T-helper 17 cell (primary cell): ENCODE results near the gene PUM2. TPM values are rescaled to one million over a fixed set of nuclear protein-coding genes. Genes with fewer than 3 reads are reported as not detected.
A peak's percentile ranks its signal among the peaks of the same experiment; 100 is the strongest.

Experiments used
- ATAC-seq: fragments of 150-1000 bp; cut with Tn5 transposase; 2 replicates; pipeline ENCODE4 v1.10.0; 2021; ENCODE audit warnings: mild to moderate bottlenecking, moderate library complexity
- DNase-seq, 3 donors: peaks; one replicate each; pipeline versions ENCODE4 v3.0.0 to v3.0.0-alpha.2; 2020 to 2021
- H3K9me3 ChIP-seq: one replicate; pipeline ENCODE4 v1.7.0; 2013; ENCODE audit warnings: low read length, mild to moderate bottlenecking; ENCODE audit not compliant: control insufficient read depth, poor library complexity, severe bottlenecking
- H3K27ac Mint-ChIP-seq: one replicate; pipeline ENCODE4 v1.8.0; 2022; ENCODE audit warnings: mild to moderate bottlenecking, moderate library complexity, mixed read lengths
- H3K27me3 Mint-ChIP-seq: one replicate; pipeline ENCODE4 v1.8.0; 2022; ENCODE audit warnings: mixed read lengths
- H3K36me3 Mint-ChIP-seq: one replicate; pipeline ENCODE4 v1.8.0; 2022; ENCODE audit warnings: low read depth, mixed read lengths
- H3K4me1 Mint-ChIP-seq: one replicate; pipeline ENCODE4 v1.8.0; 2022; ENCODE audit warnings: mild to moderate bottlenecking, mixed read lengths
- H3K4me3 Mint-ChIP-seq: one replicate; pipeline ENCODE4 v1.8.0; 2022; ENCODE audit warnings: mild to moderate bottlenecking, moderate library complexity, mixed read lengths
- total RNA-seq, 4 donors: library from RNA in 2 of 4; stranded (reverse) in 2 of 4; gene quantifications; one replicate each; pipeline ENCODE4 v1.2.3 and lab custom pipeline; 2022 to 2026

The PUM2 gene
- total RNA-seq, 2 donors from 2014 or later, result 114 TPM

- ATAC-seq (no peak), DNase-seq (no peak)
- H3K27me3 Mint-ChIP-seq, result no peaks in the 10 kb centered on the region
- H3K4me1 Mint-ChIP-seq, result peaks cover 21% of the 10 kb centered on the region
- H3K36me3 Mint-ChIP-seq, result peaks cover 6% of the 10 kb centered on the region
- H3K9me3 ChIP-seq, result no peaks in the 10 kb centered on the region
- H3K4me3 Mint-ChIP-seq, result no peak overlapping the region
- peak overlapping the region; percentile 29 for H3K27ac Mint-ChIP-seq
Measured at GRCh38 chr2:20314562-20315501, 35.8 kb downstream of the PUM2 start.

GRCh38 chr2:20313659-20314058 lies 37.0 kb downstream of the PUM2 start:
- peaks cover 15% of the 10 kb centered on the region for H3K4me1 Mint-ChIP-seq
- H3K36me3 Mint-ChIP-seq, result peaks cover 2% of the 10 kb centered on the region
- ATAC-seq (no peak), DNase-seq (no peak)
- no peak overlapping the region for H3K4me3 Mint-ChIP-seq
- H3K9me3 ChIP-seq, result no peaks in the 10 kb centered on the region
- H3K27ac Mint-ChIP-seq, result no peak overlapping the region
- H3K27me3 Mint-ChIP-seq, result no peaks in the 10 kb centered on the region

- DNase-seq (no peak), ATAC-seq (no peak)
- H3K9me3 ChIP-seq, result no peaks in the 10 kb centered on the region
- no peaks in the 10 kb centered on the region for H3K36me3 Mint-ChIP-seq
- no peak overlapping the region for H3K27ac Mint-ChIP-seq
- H3K4me1 Mint-ChIP-seq, result peaks cover 4% of the 10 kb centered on the region
- no peak overlapping the region for H3K4me3 Mint-ChIP-seq
- no peaks in the 10 kb centered on the region for H3K27me3 Mint-ChIP-seq
Measured at GRCh38 chr2:20309001-20309400, 41.6 kb downstream of the PUM2 start.

- ATAC-seq, result no peak
- H3K9me3 ChIP-seq, result no peaks in the 10 kb centered on the region
- peaks cover 13% of the 10 kb centered on the region for H3K4me1 Mint-ChIP-seq
- H3K4me3 Mint-ChIP-seq, result no peak overlapping the region
- no peak overlapping the region for H3K27ac Mint-ChIP-seq
- DNase-seq, result no peak
- peaks cover 4% of the 10 kb centered on the region for H3K36me3 Mint-ChIP-seq
- no peaks in the 10 kb centered on the region for H3K27me3 Mint-ChIP-seq
Measured at GRCh38 chr2:20307311-20307710, 43.3 kb downstream of the PUM2 start.

- DNase-seq (no peak), ATAC-seq (no peak)
- peaks cover 4% of the 10 kb centered on the region for H3K36me3 Mint-ChIP-seq
- peak overlapping the region; percentile 8 for H3K27ac Mint-ChIP-seq
- peaks cover 15% of the 10 kb centered on the region for H3K4me1 Mint-ChIP-seq
- H3K9me3 ChIP-seq, result no peaks in the 10 kb centered on the region
- H3K27me3 Mint-ChIP-seq, result no peaks in the 10 kb centered on the region
- no peak overlapping the region for H3K4me3 Mint-ChIP-seq
Measured at GRCh38 chr2:20304411-20304810, 46.2 kb downstream of the PUM2 start.

- no peak for ATAC-seq
- Mint-ChIP-seq H3K4me1 (peaks cover 15% of the 10 kb centered on the region), H3K27me3 (no peaks in the 10 kb centered on the region), H3K36me3 (peaks cover 4% of the 10 kb centered on the region), H3K4me3 (peak overlapping the region; percentile 15), H3K27ac (peak overlapping the region; percentile 8)
- DNase-seq, result no peak
- H3K9me3 ChIP-seq, result no peaks in the 10 kb centered on the region
Measured at GRCh38 chr2:20303966-20304365, 46.7 kb downstream of the PUM2 start.

GRCh38 chr2:20302019-20302418 lies 48.6 kb downstream of the PUM2 start:
- H3K27me3 Mint-ChIP-seq, result no peaks in the 10 kb centered on the region
- H3K9me3 ChIP-seq, result no peaks in the 10 kb centered on the region
- H3K27ac Mint-ChIP-seq, result no peak overlapping the region
- no peak for DNase-seq
- no peak for ATAC-seq
- H3K4me3 Mint-ChIP-seq, result no peak overlapping the region
- H3K4me1 Mint-ChIP-seq, result peaks cover 19% of the 10 kb centered on the region
- H3K36me3 Mint-ChIP-seq, result peaks cover 4% of the 10 kb centered on the region

- H3K4me3 Mint-ChIP-seq, result no peak overlapping the region
- ATAC-seq (no peak), DNase-seq (no peak)
- H3K36me3 Mint-ChIP-seq, result peaks cover 8% of the 10 kb centered on the region
- H3K4me1 Mint-ChIP-seq, result peaks cover 19% of the 10 kb centered on the region
- peak overlapping the region; percentile 41 for H3K27ac Mint-ChIP-seq
- H3K27me3 Mint-ChIP-seq, result no peaks in the 10 kb centered on the region
- no peaks in the 10 kb centered on the region for H3K9me3 ChIP-seq
Measured at GRCh38 chr2:20300656-20301055, 50.0 kb downstream of the PUM2 start.

GRCh38 chr2:20299113-20299512 lies 51.5 kb downstream of the PUM2 start:
- no peaks in the 10 kb centered on the region for H3K9me3 ChIP-seq
- peaks cover 18% of the 10 kb centered on the region for H3K4me1 Mint-ChIP-seq
- H3K36me3 Mint-ChIP-seq, result peaks cover 8% of the 10 kb centered on the region
- no peak overlapping the region for H3K4me3 Mint-ChIP-seq
- no peak for DNase-seq
- H3K27me3 Mint-ChIP-seq, result no peaks in the 10 kb centered on the region
- ATAC-seq, result no peak
- peak overlapping the region; percentile 47 for H3K27ac Mint-ChIP-seq

- ATAC-seq (no peak), DNase-seq (no peak)
- H3K4me1 Mint-ChIP-seq, result peaks cover 10% of the 10 kb centered on the region
- H3K27ac Mint-ChIP-seq, result peak overlapping the region; percentile 8
- H3K4me3 Mint-ChIP-seq, result no peak overlapping the region
- peaks cover 7% of the 10 kb centered on the region for H3K36me3 Mint-ChIP-seq
- no peaks in the 10 kb centered on the region for H3K27me3 Mint-ChIP-seq
- H3K9me3 ChIP-seq, result no peaks in the 10 kb centered on the region
Measured at GRCh38 chr2:20294231-20294630, 56.4 kb downstream of the PUM2 start.

GRCh38 chr2:20292984-20293383 lies 57.7 kb downstream of the PUM2 start:
- H3K36me3 Mint-ChIP-seq, result peaks cover 7% of the 10 kb centered on the region
- no peak for DNase-seq
- no peak overlapping the region for H3K4me3 Mint-ChIP-seq
- peaks cover 8% of the 10 kb centered on the region for H3K4me1 Mint-ChIP-seq
- no peaks in the 10 kb centered on the region for H3K27me3 Mint-ChIP-seq
- no peak for ATAC-seq
- H3K27ac Mint-ChIP-seq, result peak overlapping the region; percentile 6
- H3K9me3 ChIP-seq, result no peaks in the 10 kb centered on the region

GRCh38 chr2:20291846-20292408 lies 58.7 kb downstream of the PUM2 start:
- Mint-ChIP-seq H3K27ac (peak overlapping the region; percentile 4), H3K4me3 (no peak overlapping the region), H3K27me3 (no peaks in the 10 kb centered on the region), H3K36me3 (peaks cover 7% of the 10 kb centered on the region), H3K4me1 (peaks cover 7% of the 10 kb centered on the region)
- H3K9me3 ChIP-seq, result no peaks in the 10 kb centered on the region
- no peak for DNase-seq
- no peak for ATAC-seq

GRCh38 chr2:20291106-20291564 lies 59.5 kb downstream of the PUM2 start:
- H3K4me3 Mint-ChIP-seq, result no peak overlapping the region
- no peak overlapping the region for H3K27ac Mint-ChIP-seq
- H3K36me3 Mint-ChIP-seq, result peaks cover 3% of the 10 kb centered on the region
- H3K9me3 ChIP-seq, result no peaks in the 10 kb centered on the region
- DNase-seq, result no peak
- ATAC-seq, result peak; percentile 79
- no peaks in the 10 kb centered on the region for H3K27me3 Mint-ChIP-seq
- H3K4me1 Mint-ChIP-seq, result peaks cover 7% of the 10 kb centered on the region
